Measurements from ENCODE around the gene SOX6.

The SOX6 gene

GRCh38 chr11:16087886-16088285, 268.5 kb downstream of the SOX6 start:
- DNase-seq (ENCODE audit: insufficient read length, low spot score) (no peak), FAIRE-seq (no peak)
- TF ChIP-seq, protein P1, sequence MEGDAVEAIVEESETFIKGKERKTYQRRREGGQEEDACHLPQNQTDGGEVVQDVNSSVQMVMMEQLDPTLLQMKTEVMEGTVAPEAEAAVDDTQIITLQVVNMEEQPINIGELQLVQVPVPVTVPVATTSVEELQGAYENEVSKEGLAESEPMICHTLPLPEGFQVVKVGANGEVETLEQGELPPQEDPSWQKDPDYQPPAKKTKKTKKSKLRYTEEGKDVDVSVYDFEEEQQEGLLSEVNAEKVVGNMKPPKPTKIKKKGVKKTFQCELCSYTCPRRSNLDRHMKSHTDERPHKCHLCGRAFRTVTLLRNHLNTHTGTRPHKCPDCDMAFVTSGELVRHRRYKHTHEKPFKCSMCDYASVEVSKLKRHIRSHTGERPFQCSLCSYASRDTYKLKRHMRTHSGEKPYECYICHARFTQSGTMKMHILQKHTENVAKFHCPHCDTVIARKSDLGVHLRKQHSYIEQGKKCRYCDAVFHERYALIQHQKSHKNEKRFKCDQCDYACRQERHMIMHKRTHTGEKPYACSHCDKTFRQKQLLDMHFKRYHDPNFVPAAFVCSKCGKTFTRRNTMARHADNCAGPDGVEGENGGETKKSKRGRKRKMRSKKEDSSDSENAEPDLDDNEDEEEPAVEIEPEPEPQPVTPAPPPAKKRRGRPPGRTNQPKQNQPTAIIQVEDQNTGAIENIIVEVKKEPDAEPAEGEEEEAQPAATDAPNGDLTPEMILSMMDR (IDR thresholded peaks at IDR 0.05; ENCODE audit: insufficient read depth, missing control alignments) = no peak

- no peak for DNase-seq (ENCODE audit: insufficient read length, low spot score)
- TF ChIP-seq, protein P1 (IDR thresholded peaks at IDR 0.05; ENCODE audit: insufficient read depth, missing control alignments) = no peak
- FAIRE-seq = no peak
These were observed 270.0 kb downstream of the SOX6 start for GRCh38 chr11:16086229-16086819.

DNA sequence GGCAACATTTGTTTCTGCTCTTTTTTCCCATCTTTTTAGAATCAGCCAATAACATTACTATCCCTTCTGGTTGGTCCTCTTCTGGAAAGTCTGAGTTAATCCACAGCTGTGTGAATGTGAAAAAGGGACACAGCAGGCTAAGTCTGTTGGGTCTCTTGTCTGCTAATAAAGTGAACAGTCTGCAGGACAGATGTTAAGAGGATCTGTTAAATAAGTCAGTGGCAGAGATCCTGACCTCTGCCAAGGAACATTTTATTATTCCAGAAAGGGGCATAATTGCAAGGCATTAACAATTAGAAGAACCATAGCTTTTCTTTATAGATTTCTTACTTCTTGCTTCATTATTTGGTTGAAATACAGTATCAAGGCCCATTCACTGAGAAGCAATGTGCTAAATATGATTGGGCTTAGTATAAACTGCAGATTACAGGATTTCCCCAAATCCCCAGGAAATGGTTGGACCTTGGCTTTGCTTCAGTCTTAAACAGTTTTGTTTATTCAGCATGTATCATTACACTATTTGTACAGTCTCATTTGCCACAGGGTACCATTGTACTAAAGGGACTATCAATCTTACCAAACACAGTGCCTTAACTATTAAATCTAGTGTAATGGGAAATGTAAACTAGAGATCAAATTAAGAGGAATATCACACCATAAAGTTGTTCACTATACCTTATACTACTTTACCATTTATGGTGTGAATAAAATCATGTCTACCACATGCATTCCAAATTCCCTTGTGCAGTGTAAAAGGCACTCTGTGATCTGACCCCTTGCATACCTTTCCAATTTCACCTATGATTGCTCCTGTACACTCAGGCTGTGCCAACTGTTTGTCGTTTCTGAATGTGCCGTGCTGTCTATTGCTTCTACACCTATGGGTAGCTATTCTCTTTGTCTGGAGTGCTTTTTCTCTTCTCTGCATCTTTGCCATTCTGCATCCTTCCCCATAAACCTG, 274.0 kb downstream of the SOX6 start:
- TF ChIP-seq, protein P1 (IDR thresholded peaks at IDR 0.05; ENCODE audit: insufficient read depth, missing control alignments) = no peak
- FAIRE-seq (peak; percentile 69), DNase-seq (ENCODE audit: insufficient read length, low spot score) (no peak)

- DNase-seq (ENCODE audit: insufficient read length, low spot score) = no peak
- FAIRE-seq = no peak
- TF ChIP-seq, protein P1 (IDR thresholded peaks at IDR 0.05; ENCODE audit: insufficient read depth, missing control alignments) = no peak
These were observed 274.8 kb downstream of the SOX6 start for GRCh38 chr11:16081382-16082094.

DNA sequence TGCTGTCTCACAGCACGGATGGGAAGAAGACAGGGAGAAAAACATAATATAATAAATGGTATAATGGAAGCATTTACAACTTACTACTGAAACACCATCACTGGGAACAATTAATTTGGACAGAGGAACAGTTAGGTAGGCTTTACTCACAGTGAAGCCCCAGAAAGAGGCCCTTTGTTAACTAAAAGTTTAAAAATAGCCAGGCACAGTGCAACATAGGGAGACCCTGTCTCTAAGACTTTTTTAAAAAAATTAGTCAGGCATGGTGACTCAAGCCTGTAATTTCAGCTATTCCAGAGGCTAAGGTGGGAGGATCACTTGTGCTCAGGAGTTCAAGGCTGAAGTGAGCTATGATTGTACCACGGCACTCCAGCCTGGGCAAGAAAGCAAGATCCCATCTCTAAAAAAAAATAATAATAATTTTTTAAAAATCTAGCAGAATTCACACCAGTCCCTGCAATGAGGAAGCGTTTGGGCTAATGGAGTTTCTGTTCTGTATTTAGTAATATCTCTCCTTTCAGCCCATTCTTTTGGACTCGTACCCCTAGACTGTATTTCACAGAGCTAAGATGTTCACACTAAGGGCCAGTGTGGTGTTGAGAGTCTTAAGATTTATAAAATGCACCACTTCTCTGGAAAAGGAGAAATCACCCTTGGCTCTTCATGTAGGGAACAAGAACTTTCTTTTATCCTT, 275.5 kb downstream of the SOX6 start:
- DNase-seq (ENCODE audit: insufficient read length, low spot score) = no peak
- no peak for FAIRE-seq
- TF ChIP-seq, protein P1 (IDR thresholded peaks at IDR 0.05; ENCODE audit: insufficient read depth, missing control alignments) = no peak

- no peak for FAIRE-seq
- TF ChIP-seq, protein P1 (IDR thresholded peaks at IDR 0.05; ENCODE audit: insufficient read depth, missing control alignments) = no peak
- DNase-seq (ENCODE audit: insufficient read length, low spot score) = no peak
These were observed 277.4 kb downstream of the SOX6 start for GRCh38 chr11:16078936-16079335.
